A673 (cell line): Measurements from ENCODE around the gene CPNE5. TPM values are rescaled to one million over a fixed set of nuclear protein-coding genes. Genes with fewer than 3 reads are reported as not detected.

Experiments
- BruUV-seq: library from RNA; stranded (reverse); fragments of 400-500 nt; replicated peaks from 2 replicates; lab custom pipeline; 2021; lab: Mats Ljungman, UMichigan
- CTCF ChIA-PET: fragments of 300-600 bp; sonication (Branson Sonifier 250); formaldehyde crosslinking; loops from one replicate; lab custom pipeline; 2022; ENCODE audit warnings: antibody characterized with exemption; lab: Charles Lee
- POLR2A ChIA-PET: fragments of 300-600 bp; sonication (Branson Sonifier 250); formaldehyde crosslinking; loops from one replicate; lab custom pipeline; 2022; ENCODE audit warnings: antibody characterized with exemption; ENCODE audit not compliant: low non-redundant PET; lab: Charles Lee
- DNase-seq: peaks from one replicate; pipeline ENCODE4 v3.0.0-alpha.2; 2015; ENCODE audit warnings: low spot score
- H3K27ac ChIP-seq: fragments of 200-600 bp; sonication (generic); 2 replicates; pipeline ENCODE4 v1.5.1; 2016; ENCODE audit warnings: mixed run types, low read depth, mild to moderate bottlenecking, mixed read lengths, antibody characterized with exemption, low read length; ENCODE audit not compliant: poor library complexity, severe bottlenecking
- H3K27me3 ChIP-seq: fragments of 200-600 bp; sonication (generic); replicated peaks from 2 replicates; pipeline ENCODE4 v1.6.1; 2017; ENCODE audit warnings: mixed run types, low read depth, mild to moderate bottlenecking, mixed read lengths, antibody characterized with exemption, low read length; ENCODE audit not compliant: insufficient read depth, poor library complexity
- H3K36me3 ChIP-seq: fragments of 200-600 bp; sonication (generic); 2 replicates; pipeline ENCODE4 v1.6.1; 2016; ENCODE audit warnings: mixed run types, mild to moderate bottlenecking, mixed read lengths, antibody characterized with exemption, low read length; ENCODE audit not compliant: insufficient read depth, poor library complexity, severe bottlenecking
- H3K4me1 ChIP-seq: fragments of 200-600 bp; sonication (generic); 2 replicates; pipeline ENCODE4 v1.6.1; 2017; ENCODE audit warnings: mixed run types, mild to moderate bottlenecking, mixed read lengths, antibody characterized with exemption, low read length; ENCODE audit not compliant: insufficient read depth, poor library complexity, severe bottlenecking
- H3K4me3 ChIP-seq: fragments of 200-600 bp; sonication (generic); 2 replicates; pipeline ENCODE4 v1.5.1; 2016; ENCODE audit warnings: low read depth, mixed run types, mild to moderate bottlenecking, mixed read lengths, low read length; ENCODE audit not compliant: poor library complexity, severe bottlenecking
- H3K9me3 ChIP-seq: fragments of 200-600 bp; sonication (generic); 2 replicates; pipeline ENCODE4 v1.6.1; 2016; ENCODE audit warnings: mixed run types, low read depth, mild to moderate bottlenecking, mixed read lengths, antibody characterized with exemption, low read length; ENCODE audit not compliant: poor library complexity, severe bottlenecking
- CTCF ChIP-seq: fragments of 300-800, 200-600 bp; sonication (generic); conservative IDR thresholded peaks from 2 replicates; pipeline ENCODE4 v1.5.1; 2017; ENCODE audit warnings: low read depth, mild to moderate bottlenecking, antibody characterized with exemption, low read length, moderate library complexity, mixed read lengths
- EZH2 ChIP-seq: fragments of 200-600 bp; sonication (generic); IDR thresholded peaks from 2 replicates; pipeline ENCODE4 v1.6.1; 2017; ENCODE audit warnings: borderline replicate concordance, low read depth, mild to moderate bottlenecking, mixed read lengths, antibody characterized with exemption, low read length; ENCODE audit not compliant: poor library complexity, severe bottlenecking
- intact Hi-C: fragments of 100-400 bp; cut with micrococcal nuclease; formaldehyde crosslinking; loops from one replicate; pipeline ENCODE4 v1.10.0; 2022; ENCODE audit not compliant: unreplicated experiment
- total RNA-seq: library from RNA; stranded (reverse); gene quantifications from 2 replicates; pipeline ENCODE4 v1.2.3, GENCODE V29; 2021

Gene CPNE5
- total RNA-seq, 1 experiment from 2014 or later: 0.13 TPM

DNA sequence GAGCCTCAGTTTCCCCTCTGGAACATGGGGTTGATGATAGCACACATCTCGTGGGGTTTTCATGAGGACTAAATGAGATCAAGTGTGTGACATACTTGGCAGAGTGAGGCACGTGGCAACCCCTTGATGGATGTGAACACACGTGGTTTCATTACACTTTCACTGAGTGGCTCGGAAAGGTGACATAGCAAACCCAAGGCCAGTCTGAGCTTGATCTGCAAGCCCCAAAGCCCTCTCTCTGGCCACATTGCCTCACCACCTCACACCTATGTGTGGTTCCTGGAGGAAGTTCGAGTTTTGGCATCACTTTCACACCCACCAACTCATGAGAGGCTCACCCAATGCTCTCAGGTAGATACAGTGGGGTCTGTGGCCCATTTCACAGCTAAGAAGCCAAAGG lies 60.0 kb downstream of the CPNE5 start:
- intact Hi-C loops: no loop called here
- H3K4me3 ChIP-seq: no peak overlapping the region
- no peaks in the 10 kb centered on the region for H3K9me3 ChIP-seq
- no peak for DNase-seq
- no peaks in the 10 kb centered on the region for H3K27me3 ChIP-seq
- ChIA-PET POLR2A (interaction anchor here (0.7 kb wide), 1 partner anchor 106 kb away, joined by 3 read pairs; the partner anchor contains the start of gene C6orf89), CTCF (no interaction called here)
- H3K36me3 ChIP-seq: no peaks in the 10 kb centered on the region
- no peaks in the 10 kb centered on the region for H3K4me1 ChIP-seq
- no peak for TF ChIP-seq CTCF
- no peak for TF ChIP-seq EZH2
- no TSS peak for BruUV-seq
- H3K27ac ChIP-seq: no peak overlapping the region

DNA sequence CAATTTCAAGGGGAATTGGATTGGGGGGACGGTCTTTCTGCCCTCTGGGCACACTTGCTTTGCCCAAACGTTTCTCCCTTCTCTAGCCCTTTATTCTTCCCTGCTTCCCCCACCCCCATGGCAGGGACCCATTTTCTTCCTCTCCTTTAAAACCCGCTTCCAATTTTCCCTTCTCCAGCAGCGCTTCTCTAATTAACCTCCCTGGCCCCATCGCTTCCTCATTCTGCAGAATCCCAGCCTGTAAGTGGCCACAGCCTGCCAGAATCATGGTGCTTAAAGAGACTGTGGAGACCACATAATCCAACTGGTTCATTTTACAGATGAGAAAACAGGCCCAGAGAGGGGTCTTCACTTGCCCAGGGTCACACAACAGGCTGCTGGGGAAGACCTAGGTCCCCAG lies 61.4 kb downstream of the CPNE5 start:
- Histone ChIP-seq H3K9me3 (no peaks in the 10 kb centered on the region), H3K27ac (no peak overlapping the region), H3K27me3 (no peaks in the 10 kb centered on the region), H3K4me3 (no peak overlapping the region), H3K4me1 (no peaks in the 10 kb centered on the region), H3K36me3 (no peaks in the 10 kb centered on the region)
- TF ChIP-seq CTCF: no peak
- TF ChIP-seq EZH2: no peak
- CTCF ChIA-PET: no interaction called here
- POLR2A ChIA-PET: no interaction called here
- intact Hi-C loops: no loop called here
- no TSS peak for BruUV-seq
- no peak for DNase-seq

DNA sequence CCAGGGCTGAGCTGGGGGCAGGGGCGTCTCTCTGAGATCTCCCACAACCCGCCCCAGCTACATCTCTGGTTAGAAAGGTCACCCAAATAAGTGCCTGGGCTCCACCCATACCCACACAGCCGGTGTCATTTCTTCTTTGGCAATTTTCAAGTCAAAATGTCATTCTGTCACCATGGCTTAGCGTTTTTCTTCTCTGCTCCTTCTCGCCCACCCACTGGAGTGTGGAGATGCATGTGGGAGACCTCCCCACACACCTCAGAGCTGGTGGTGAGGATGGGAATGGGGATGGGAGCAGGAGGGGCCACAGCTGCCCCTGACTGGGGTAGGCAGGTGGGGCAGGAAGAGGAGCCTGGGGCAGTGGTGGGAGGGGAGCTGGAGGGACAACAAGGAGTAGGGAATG lies 63.1 kb downstream of the CPNE5 start:
- Histone ChIP-seq H3K36me3 (no peaks in the 10 kb centered on the region), H3K27ac (no peak overlapping the region), H3K9me3 (no peaks in the 10 kb centered on the region), H3K27me3 (no peaks in the 10 kb centered on the region), H3K4me1 (no peaks in the 10 kb centered on the region), H3K4me3 (no peak overlapping the region)
- TF ChIP-seq EZH2: no peak
- no peak for TF ChIP-seq CTCF
- ChIA-PET CTCF (no interaction called here), POLR2A (no interaction called here)
- no peak for DNase-seq
- no TSS peak for BruUV-seq
- intact Hi-C loops: no loop called here
